ENCODE results near the gene RAI14.

Gene RAI14

DNA sequence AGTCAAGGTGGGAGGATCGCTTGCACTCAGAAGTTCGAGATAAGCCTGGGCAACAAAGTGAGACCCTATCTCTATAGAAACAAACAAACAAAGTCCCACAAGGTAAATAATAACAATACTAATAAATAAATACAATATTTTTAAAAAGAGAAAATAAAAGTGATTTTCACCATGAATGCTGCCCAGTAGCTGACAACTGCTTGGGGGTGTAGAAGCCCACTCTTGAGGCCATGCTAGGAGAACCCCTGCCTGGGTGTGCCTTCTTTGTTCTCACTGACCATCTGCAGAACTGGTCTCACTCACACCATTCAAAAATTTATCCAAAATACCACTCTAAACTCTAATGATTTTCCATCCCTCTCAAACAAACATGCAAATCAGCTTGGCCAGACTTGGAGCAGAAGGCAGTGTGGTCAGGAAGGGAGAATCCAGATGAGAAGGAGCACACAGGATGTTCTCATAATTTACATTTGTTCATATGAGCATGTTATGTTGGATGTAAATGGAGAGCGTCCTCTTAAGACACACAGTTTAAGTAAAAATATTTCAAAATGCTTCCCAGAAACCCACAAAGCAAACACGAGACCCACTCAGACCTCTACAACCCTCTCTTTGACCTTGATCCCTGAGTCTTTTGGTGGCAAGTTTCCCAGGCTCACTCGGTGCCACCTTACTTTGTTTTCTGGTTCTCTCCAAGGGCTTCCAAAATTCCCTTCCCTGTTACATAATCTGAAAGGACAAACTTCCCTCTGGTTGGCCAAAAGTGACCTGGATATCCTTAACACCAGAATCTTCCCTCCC, 7.9 kb upstream of the RAI14 start:
- no peak for DNase-seq

- no peak for DNase-seq
Measured at GRCh38 chr5:34648840-34649158, 7.3 kb upstream of the RAI14 start.

GRCh38 chr5:34651791-34652190, 4.3 kb upstream of the RAI14 start:
- no peak for DNase-seq

GRCh38 chr5:34652466-34652865, 3.7 kb upstream of the RAI14 start:
- no peak for DNase-seq

- DNase-seq: no peak
Measured at GRCh38 chr5:34652914-34653313, 3.2 kb upstream of the RAI14 start.

- DNase-seq: no peak
Measured at GRCh38 chr5:34653708-34654107, 2.4 kb upstream of the RAI14 start.

- peak; percentile 35 to 36 for DNase-seq
Measured at GRCh38 chr5:34655354-34655991, 655 bp upstream of the RAI14 start.

- peak; percentile 28 to 36 for DNase-seq
Measured at GRCh38 chr5:34656700-34657273, 659 bp downstream of the RAI14 start.

GRCh38 chr5:34657274-34657921, 1.3 kb downstream of the RAI14 start:
- no peak for DNase-seq

DNA sequence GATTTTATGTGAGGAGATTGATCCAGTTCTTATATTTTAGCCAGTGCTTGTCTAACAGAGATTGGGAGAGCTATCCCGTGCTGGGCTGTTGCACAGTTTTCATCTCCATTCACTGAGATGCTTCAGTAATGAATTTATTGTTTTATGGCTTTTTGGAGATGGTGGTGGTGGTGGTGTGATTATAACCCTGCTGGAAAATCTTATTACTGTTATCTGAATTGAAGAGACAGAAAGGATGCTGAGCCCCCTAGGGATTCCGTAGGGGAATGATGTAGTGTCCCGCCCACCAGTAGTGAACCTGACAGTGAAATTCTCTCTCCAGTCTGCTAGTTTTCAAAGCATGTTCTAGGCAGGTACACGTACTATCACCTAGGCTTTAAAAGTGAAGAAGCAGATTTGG, 1.9 kb downstream of the RAI14 start:
- DNase-seq: no peak

- no peak for DNase-seq
Measured at GRCh38 chr5:34659168-34659567, 3.0 kb downstream of the RAI14 start.

DNA sequence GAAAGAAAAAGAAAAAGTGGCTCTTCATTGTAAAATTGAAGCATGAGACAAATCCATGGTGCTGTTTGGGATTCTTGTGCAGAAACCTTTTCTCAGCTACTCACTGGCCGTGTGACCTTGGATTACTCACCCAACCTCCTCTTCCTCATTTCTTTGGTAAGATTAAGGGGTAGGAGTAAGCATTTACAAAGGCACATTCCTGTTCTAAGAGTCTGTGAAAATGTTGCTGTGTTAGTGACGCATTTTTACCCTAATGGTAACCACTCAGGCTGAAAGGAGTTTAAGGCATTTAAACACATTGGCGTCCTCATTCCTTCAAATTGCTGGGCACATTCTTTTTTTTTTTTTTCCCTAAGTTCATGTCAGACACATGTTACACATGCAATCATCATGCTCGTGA, 4.3 kb downstream of the RAI14 start:
- no peak for DNase-seq

GRCh38 chr5:34663771-34664496, 7.8 kb downstream of the RAI14 start:
- no peak for DNase-seq

GRCh38 chr5:34666392-34667080, 10.4 kb downstream of the RAI14 start:
- DNase-seq: no peak

DNA sequence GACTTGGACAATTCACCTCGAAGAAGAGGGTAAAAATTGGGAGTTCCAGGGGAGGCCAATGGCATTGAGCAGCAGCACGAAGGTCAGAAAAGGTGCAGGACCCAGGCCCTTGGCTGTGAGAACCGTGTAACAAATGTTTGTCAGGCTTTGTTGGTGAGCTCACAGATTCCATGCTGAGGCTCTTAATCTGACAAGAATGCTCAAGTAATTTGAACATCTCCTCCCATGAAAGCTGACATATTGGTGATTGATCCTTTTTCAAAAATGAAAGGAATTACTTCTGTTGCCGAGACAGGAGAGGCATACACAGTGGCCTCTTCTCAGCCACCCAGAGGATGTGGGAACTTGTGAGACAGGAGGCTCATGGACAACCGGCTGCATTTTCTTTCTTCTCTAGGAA, 11.6 kb downstream of the RAI14 start:
- no peak for DNase-seq

DNA sequence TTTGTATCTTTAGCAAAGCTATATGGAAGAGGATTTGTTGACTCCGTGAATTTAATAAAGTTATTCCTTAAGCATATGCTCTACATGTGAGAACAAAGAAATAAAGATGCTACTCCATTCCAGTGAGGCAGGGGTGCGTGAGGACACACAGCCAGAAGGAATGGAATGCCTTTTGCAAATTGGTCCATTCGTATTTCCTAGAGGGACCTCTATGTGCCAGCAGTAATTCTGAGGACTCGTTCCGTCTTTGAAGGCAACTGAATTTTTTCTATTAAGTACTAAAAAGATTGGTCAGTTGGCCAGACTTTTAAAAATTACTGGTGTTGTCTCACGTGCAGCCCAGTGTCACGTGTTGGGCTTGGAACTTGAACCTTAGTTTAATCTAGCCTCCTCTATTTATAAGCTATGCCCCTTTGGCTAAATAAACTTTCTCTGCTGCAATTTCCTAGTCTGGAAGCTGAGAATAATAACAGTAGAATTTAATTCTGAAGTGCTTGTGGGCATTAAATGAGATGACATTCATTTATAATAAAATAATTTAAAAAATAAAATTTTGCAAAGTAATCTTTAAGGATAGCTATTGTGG, 13.9 kb downstream of the RAI14 start:
- no peak for DNase-seq

DNA sequence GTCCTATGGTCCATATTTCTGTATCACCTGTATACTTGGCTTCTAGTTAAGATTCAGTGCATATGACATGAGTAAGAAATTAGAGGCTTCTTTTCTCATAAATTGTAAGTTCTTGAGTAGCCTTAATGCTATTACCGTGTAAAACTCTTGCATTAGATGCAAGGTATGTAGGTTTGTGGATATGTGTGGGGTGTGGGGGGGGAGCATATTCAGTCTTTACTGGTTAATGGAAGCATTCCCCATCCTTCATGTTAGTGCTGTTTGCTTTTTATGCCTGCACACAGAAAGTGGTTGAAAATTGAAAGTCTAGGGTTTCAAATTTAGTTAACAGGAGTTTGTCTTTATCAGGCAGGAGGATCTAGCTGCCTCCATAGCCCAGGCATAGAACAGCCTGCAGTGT, 16.1 kb downstream of the RAI14 start:
- no peak for DNase-seq

GRCh38 chr5:34673463-34674125, 17.5 kb downstream of the RAI14 start:
- no peak for DNase-seq

- DNase-seq: no peak
Measured at GRCh38 chr5:34674187-34674586, 18.1 kb downstream of the RAI14 start.

- DNase-seq: no peak
Measured at GRCh38 chr5:34675857-34676256, 19.7 kb downstream of the RAI14 start.

DNA sequence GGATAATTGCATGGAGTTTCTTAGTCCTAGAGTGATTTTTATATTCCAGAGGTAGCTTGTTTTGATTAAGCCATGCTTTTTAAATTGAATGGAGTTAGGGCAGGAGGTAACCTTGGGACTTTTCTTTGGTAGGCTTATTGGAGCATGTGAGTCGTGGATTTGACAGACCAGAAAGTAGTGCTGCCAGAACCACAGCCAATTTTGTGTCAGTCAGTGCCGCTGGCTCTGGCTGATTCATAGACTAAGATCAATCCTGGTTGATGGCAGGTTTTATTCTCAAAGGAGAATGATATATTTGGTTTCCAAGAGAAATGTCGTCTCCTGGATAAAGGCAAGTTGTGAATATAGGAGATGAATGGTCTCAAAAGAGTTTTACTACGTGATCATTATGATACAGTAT, 20.3 kb downstream of the RAI14 start:
- DNase-seq: no peak

DNA sequence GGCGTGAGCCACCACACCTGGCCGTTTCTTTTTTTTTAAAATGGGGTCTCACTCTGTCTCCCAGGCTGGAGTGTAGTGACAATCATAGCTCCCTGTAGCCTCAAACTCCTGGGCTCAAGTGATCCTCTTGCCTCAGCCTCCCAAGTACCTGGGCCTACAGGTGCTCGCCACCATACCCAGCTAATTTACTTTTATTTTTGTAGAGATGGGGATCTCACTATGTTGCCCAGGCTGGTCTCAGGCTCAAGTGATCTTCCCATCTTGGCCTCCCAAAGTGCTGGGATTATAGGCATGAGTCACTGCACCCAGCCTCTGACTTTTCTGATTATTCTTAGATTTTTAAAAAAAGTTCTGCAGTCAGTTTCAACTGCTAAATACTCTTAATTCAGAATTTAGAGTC, 21.3 kb downstream of the RAI14 start:
- no peak for DNase-seq
